Ishikawa (cell line): ENCODE data around the gene NEK1.

Experiments
- CEBPB ChIP-seq: IDR thresholded peaks from 2 replicates; pipeline ENCODE4 v1.6.1; 2012
- CREB1 ChIP-seq: IDR thresholded peaks from 2 replicates; pipeline ENCODE4 v1.6.1; 2012; ENCODE audit warnings: low read depth
- EGR1 ChIP-seq: IDR thresholded peaks from 2 replicates; pipeline ENCODE4 v1.6.1; 2012
- EP300 ChIP-seq: IDR thresholded peaks from 2 replicates; pipeline ENCODE4 v1.6.1; 2012; ENCODE audit warnings: borderline replicate concordance
- FOXM1 ChIP-seq: IDR thresholded peaks from 2 replicates; pipeline ENCODE4 v1.6.1; 2012; ENCODE audit warnings: low read depth, borderline replicate concordance
- MAX ChIP-seq: IDR thresholded peaks from 2 replicates; pipeline ENCODE4 v1.6.1; 2012
- NFIC ChIP-seq: IDR thresholded peaks from 2 replicates; pipeline ENCODE4 v1.6.1; 2012
- RAD21 ChIP-seq: IDR thresholded peaks from 2 replicates; pipeline ENCODE4 v1.6.1; 2012; ENCODE audit warnings: low read depth
- REST ChIP-seq: IDR thresholded peaks from 2 replicates; pipeline ENCODE4 v1.6.1; 2012; ENCODE audit warnings: low read depth, mild to moderate bottlenecking
- TAF1 ChIP-seq: IDR thresholded peaks from 2 replicates; pipeline ENCODE4 v1.6.1; 2012; ENCODE audit warnings: low read depth, mild to moderate bottlenecking
- TCF12 ChIP-seq: IDR thresholded peaks from 2 replicates; pipeline ENCODE4 v1.6.1; 2012; ENCODE audit warnings: low read depth
- TEAD4 ChIP-seq: IDR thresholded peaks from 2 replicates; pipeline ENCODE4 v1.6.1; 2012
- USF1 ChIP-seq: IDR thresholded peaks from 2 replicates; pipeline ENCODE4 v1.6.1; 2012
- YY1 ChIP-seq: IDR thresholded peaks from 2 replicates; pipeline ENCODE4 v1.6.1; 2012; ENCODE audit warnings: low read depth
- ZBTB7A ChIP-seq: IDR thresholded peaks from 2 replicates; pipeline ENCODE4 v1.6.1; 2012; ENCODE audit warnings: low read depth

The NEK1 gene

GRCh38 chr4:169439244-169439643 is 173.1 kb downstream of the NEK1 start:
- TF ChIP-seq CREB1 = no peak
- no peak for TF ChIP-seq REST
- TF ChIP-seq MAX = no peak
- no peak for TF ChIP-seq CEBPB
- TF ChIP-seq FOXM1 = no peak
- no peak for TF ChIP-seq TEAD4
- TF ChIP-seq ZBTB7A = no peak
- no peak for TF ChIP-seq YY1
- no peak for TF ChIP-seq RAD21
- no peak for TF ChIP-seq USF1
- TF ChIP-seq EP300 = no peak
- TF ChIP-seq TAF1 = no peak

- TF ChIP-seq FOXM1 (no peak), YY1 (no peak), ZBTB7A (no peak), TCF12 (no peak), NFIC (no peak), USF1 (no peak), TEAD4 (no peak), REST (no peak), CEBPB (no peak), TAF1 (no peak), EGR1 (no peak), EP300 (no peak), RAD21 (no peak), CREB1 (no peak), MAX (no peak)
Measured at GRCh38 chr4:169438057-169438480, 174.3 kb downstream of the NEK1 start.

GRCh38 chr4:169437299-169438047 is 174.9 kb downstream of the NEK1 start:
- TF ChIP-seq TAF1 = no peak
- no peak for TF ChIP-seq MAX
- TF ChIP-seq FOXM1 = no peak
- no peak for TF ChIP-seq RAD21
- no peak for TF ChIP-seq ZBTB7A
- no peak for TF ChIP-seq EP300
- TF ChIP-seq REST = no peak
- no peak for TF ChIP-seq TEAD4
- TF ChIP-seq CEBPB = no peak
- TF ChIP-seq CREB1 = no peak
- no peak for TF ChIP-seq NFIC
- TF ChIP-seq TCF12 = no peak
- TF ChIP-seq USF1 = no peak
- TF ChIP-seq YY1 = no peak
- TF ChIP-seq EGR1 = no peak
